Stimulated activated CD8-positive, alpha-beta memory T cell treated with anti-CD3 and anti-CD28 coated beads, Interleukin-7, amount 100 ng/mL, for 1 hour (primary cell): ENCODE measurements around the gene GPA33.
"Not testable (repeated sequence)": the region's sequence is repeated elsewhere in the genome, so short reads cannot be mapped to it uniquely, and the experiment has no call there.

ENCODE experiments used
- DNase-seq, 2 donors: peaks; one replicate each; pipeline ENCODE4 v3.0.0-alpha.2; 2020; ENCODE audit warnings: low read depth in 2 of 2

GPA33 gene

DNA sequence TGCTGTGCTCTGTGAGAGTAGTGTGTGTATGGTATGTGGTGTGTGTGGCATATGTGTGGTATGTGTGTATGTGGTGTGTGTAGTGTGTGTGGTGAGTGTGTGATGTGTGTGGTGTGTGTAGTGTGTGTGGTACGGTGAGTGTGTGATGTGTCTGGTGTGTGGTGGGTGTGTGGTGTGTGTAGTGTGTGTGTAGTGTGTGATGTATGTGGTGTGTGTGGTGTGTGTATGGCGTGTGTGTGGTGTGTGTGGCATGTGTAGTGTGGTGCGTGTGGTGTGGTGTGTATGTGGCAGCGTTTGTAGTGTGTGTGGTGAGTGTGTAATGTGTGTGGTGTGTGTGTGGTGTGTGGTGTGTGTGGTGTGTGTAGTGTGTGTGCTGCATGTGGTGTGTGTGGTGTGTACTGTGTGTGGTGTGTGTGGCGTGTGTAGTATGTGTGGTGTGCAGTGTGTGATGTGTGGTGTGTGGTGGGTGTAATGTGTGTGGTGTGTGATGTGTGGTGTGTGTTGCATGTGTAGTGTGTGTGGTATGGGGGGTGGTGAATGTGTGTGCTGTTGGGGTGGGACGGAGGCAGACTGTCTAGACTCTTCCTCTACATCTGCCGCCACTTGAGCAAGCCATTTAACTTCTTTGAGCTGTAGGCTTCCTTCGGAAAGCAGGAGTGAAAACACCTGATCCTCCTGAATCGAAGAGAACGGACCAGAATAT lies 33.5 kb downstream of the GPA33 start:
- DNase-seq: no peak

DNA sequence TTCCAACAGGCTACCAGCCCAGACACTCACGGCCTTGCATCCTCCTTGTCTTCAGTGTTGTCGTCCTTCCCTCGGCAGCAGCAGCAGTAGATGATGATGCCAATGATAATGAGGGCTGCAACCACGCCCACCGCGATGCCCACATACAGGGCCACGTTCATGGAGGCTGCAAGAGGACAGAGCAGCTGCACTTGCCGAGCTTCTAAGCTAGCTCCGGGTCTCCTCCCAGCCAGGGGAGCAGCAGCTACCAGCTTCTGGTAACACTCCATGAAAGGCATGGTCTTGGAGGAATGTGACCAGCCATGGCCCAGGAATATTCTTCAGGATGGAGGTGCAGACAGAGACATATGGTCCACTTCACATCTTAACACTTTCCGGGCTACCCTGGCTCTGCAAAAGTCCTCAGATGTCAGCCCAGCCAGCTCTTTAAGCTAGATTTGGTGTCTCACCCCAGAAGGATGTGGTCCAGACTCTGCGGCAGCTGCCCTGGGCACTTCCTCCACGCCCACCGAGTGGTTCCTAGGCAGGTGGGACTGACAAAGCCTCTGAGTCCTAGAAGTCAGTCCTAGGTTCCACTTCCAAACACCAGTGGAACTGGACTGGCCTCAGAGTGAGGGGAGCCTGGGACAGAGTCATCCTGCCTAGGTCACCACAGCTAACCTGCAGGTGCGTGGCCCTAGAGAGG lies 35.1 kb downstream of the GPA33 start:
- DNase-seq: no peak

DNA sequence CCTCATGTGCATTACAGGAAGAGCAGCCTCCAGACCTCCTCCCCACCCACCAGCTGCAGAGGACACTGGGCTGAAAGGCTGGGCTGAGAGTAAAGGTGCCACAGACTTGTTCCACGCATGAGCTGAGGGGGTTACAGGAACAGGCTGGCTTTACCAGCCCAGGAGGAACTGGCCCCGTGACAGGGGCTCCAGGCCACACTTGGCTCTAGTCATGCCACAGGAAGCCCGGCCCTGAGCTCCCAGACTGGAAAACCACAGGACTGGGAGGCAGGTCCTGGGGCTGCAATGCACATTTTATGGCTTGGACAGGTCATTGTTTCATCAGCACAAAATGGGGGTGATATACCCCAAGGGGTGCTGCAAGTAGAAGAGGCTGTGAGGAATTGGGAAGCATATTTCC lies 35.6 kb downstream of the GPA33 start:
- DNase-seq: no peak

DNA sequence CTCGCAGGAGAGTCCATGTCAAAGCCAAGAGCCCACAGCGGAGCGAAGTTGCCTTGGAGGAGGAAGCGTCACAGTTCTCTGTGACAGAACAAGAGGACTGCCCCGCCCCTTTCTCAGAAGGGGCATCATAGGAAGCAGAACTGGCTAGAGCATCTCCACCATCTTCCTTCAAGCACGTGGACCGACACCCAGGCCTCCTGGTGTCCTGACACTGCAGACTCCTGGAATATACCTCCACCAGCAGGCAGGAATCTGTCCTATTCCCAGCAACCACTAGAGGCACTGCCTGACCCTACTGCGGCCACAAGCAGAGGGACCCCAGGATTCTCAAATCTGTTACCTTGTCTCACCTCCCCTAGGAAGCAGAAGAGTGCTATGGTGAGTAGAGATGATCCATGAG lies 37.8 kb downstream of the GPA33 start:
- DNase-seq: no peak

DNA sequence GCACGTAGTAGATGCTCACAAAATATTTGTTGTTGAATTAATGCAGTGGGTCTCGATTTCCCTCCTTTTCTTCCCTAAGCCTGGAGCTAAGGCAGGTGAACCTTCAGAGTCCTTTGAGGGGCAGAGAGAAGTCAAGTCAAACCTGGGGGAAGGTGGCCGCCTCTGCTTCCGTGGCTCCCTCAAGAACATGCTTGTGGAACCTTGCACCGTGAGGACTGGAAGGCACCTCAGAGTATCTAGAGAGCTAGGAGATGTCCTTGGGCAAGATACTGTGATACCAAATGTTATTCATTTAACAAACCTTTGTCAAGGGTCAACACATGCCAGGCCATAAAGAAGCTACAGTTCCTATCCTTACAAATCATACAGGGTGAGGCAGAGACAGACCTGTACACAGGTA lies 38.3 kb downstream of the GPA33 start:
- DNase-seq: no peak

DNA sequence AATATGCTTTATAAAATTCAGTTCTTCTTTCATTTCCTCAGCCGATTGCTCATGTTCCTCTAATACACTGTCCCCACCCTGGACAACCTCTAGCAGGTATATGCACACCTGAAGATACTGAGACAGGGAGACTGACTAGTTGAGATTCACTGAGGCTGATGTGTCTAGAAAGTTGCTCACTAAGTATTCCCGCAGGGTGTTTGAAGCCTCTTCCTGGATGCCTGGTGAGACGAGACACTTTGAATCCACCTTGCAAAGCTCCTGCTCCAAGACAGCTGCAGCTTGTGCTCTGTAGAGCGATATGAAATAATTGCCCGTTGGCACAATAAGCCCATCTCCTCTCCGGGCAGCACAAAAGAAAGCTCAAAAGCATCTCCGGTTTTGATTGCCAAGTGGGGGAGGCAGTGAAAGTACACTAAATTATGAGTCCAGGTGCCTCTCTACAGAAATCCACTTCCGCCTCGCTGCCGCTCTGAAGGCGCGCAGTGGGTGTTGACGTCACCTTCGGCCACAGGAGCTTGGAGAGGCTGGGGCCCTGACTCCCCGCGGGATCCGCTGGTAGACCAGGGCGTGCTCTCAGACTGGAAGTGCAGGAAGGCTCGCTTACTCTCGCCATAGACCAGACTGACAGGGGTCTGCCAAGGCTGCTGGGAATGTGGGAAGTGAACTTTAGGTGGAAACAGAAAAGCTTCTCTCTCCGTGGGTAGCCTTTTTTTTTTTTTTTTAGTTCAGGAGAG lies 46.3 kb downstream of the GPA33 start:
- DNase-seq: peak; percentile 20 to 32

DNA sequence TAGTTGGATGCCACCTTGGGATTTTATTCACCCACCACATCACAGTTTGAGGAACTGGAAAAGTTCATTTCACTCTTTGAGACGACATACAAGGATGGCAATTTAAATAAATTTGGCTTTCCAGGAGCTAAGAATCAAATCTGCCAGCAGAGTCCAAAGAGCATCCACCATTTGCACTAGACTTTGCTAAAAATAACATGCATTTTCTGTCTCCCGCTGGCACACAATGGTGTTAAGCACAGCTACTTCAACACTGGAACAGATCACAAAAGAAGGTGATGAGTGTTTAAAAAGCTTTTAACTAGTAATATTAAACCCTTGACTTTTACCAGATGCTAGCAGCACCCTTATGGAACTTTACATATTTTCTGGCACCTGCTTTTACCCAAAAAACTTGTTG lies 56.5 kb downstream of the GPA33 start:
- no peak for DNase-seq

DNA sequence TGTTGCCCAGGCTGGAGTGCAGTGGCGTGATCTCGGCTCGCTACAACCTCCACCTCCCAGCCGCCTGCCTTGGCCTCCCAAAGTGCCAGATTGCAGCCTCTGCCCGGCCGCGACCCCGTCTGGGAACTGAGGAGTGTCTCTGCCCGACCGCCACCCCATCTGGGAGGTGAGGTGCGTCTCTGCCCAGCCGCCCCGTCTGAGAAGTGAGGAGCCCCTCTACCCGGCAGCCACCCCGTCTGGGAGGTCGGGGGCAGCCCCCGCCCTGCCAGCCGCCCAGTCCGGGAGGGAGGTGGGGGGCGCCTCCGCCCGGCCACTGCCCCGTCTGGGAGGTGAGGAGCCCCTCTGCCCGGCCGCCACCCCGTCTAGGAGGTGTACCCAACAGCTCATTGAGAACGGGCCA lies 60.6 kb downstream of the GPA33 start:
- not testable (repeated sequence) for DNase-seq

DNA sequence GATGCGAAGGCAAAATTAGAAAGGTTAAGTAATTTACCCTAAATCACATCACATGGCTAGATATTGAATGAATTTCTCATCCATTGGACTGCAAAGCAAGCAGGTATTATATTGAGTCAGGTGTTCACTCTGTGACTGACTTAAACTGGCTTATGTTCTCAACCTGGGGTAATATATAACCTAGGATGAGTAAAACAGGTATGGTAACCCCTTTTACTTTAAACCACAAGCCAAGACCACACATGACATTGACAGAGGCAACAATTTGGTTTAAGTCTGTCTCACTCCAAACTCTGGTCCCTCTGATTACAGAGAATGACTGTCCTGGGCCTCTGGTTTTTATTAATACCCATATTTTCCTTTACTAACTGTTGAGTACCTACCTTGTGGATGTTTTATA lies 67.8 kb downstream of the GPA33 start:
- DNase-seq: no peak

DNA sequence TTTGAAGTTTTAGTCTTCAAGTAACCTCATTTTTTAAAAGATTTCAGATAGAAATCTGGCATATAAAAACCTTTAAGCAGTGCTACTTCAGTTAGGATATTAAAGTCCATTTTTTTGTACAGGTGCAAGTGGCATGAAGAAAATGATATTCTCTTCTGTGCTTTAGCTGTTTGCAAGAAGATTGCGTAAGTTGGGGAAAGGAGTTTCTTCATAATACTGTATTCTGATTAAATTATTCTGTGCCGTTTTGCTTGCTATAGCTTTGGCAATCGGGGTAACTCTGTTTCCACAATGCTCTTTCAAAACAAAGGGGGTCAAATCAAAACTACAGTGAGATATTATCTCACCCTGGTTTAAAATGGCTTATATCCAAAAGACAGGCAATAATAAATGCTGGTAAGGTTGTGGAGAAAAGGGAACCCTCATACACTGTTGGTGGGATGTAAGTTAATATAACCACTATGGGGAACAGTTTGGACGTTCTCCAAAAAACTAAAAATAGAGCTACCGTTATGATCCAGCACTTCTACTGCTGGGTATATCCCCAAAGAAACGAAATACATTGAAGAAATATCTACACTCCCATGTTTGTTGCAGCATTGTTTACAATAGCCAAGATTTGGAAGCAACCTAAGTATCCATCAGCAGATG lies 74.0 kb downstream of the GPA33 start:
- no peak for DNase-seq

DNA sequence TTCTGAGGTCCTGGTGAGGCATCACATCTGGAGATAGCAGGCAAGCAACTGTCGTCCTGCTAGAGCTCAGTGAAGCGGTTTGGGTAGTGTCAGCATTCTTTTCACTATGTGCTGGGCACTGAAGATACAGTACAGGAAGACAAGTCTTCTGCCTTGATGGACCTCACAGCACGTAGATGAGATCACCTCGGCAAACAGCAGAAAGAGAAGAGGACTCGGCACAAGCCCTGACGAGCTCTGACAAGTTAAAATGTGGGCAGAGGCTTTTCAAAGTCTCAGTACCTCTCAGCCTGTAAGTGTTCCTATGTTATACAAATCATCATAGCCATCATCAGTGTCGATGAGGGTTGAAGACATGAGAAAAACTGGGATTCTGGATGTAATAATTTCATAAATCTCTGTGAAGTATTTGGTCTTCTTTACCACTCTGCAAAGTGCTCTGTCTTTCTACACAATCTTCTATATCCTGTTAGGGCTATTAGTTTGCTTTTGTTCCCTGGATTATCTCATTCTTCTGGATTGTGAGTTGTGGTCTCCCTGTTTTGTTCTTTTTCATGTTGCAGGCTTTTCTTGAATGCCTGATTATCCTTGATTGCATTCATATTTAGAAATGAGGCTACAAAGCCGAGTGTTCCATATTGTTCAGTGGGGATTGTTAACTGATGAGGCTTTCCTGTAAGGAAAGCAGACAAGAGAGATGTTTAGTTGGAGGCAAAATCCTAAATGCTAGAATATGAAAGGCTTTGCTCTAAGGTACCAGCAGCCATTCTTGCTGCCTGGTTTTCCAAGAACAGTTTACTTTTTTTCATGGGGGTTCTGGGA lies 76.9 kb downstream of the GPA33 start:
- DNase-seq: no peak

DNA sequence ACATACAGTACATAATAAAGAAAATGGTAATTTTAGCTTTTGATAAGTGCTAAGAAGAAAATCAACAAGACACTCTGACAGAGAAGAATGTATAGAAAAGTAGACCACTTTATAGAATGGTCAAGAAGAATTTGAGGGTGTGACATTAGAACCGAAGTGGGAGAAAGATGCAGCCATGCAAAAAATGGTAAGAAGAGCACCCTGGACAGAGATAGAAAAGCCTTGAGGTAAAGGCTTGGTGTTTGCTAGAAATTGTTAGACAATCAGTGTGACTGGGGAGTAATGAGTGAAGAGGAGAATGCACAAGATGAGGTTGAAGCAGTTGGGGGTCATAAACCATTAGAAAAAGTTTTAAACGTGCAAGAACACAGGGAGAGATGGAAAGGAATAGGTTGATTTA lies 77.6 kb downstream of the GPA33 start:
- no peak for DNase-seq

DNA sequence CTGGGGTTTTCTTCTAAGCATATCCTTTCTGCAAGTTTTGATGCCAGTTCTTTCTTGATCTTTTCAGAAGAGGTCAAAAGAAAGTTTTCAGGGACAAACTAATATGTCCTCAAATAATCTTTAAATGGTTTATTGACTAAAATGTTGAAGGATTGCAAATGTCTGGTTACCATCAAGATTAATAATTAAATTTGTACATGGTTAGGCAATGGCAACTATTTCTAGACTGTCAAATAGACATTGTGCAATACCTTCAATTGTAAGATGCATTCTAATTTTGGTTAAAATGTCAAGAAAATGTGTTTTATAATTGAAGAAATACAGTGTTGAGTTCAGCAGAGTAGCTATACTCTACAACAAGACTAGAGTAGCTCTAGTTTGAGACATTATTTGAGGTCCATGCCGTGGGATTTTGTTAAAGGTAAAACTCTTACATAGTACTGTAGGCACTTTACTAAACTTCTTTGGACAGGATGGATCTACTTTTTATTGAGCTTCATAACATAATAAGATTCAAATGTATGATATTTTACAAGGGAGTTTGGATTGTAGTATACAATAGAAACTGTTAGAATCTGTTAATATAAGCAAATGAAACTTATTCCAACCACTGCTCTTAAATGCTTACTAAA lies 78.5 kb downstream of the GPA33 start:
- DNase-seq: no peak

DNA sequence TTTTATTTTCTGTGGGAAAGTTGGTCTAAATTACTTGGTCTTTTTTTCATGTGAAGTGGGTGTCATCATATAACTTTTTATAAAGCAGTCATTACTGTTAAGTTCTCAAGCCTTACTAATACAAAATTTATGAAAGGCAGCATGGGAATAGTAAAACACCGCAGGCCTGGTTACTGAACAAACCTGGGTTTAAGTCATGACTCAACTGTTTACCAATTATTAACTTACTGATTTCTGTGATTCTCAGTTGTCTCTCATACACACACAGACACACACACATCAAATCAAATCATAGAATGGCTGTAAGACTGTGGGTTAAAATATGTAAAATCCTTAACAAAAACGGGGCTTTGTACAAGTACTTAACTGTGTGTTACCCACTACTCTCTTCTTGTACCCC lies 86.5 kb downstream of the GPA33 start:
- no peak for DNase-seq
